Measurements from ENCODE around the gene ZNF362. TPM values are rescaled to one million over a fixed set of nuclear protein-coding genes. Genes with fewer than 3 reads are reported as not detected.
A peak's percentile ranks its signal among the peaks of the same experiment; 100 is the strongest.

Gene ZNF362
- total and polyA plus RNA-seq, 2 of the 13 experiments (the other 11 are each of a cell fraction or from before 2014, with no cell fraction given): 8.3 to 14.2 TPM

- TF ChIP-seq KAT2B (IDR thresholded peaks at IDR 0.05; ENCODE audit: borderline replicate concordance, low read depth, low read length) (peak; percentile 5; the same call in 1 of the 2 replicates), ATF2 (CRISPR knock-in tag; IDR thresholded peaks at IDR 0.05) (peak; percentile 84), TGIF2 (CRISPR knock-in tag; IDR thresholded peaks at IDR 0.05) (peak; percentile 95), HIVEP1 (CRISPR knock-in tag; IDR thresholded peaks at IDR 0.05) (peak; percentile 97), PTBP1 (IDR thresholded peaks at IDR 0.05; ENCODE audit: low read depth, low read length, poor library complexity, severe bottlenecking) (no peak), ZNF367 (CRISPR knock-in tag; IDR thresholded peaks at IDR 0.05; ENCODE audit: borderline replicate concordance) (no peak), UBTF (CRISPR knock-in tag; IDR thresholded peaks at IDR 0.05) (peak; percentile 74), TEF (CRISPR knock-in tag; IDR thresholded peaks at IDR 0.05) (no peak), NFAT5 (CRISPR knock-in tag; IDR thresholded peaks at IDR 0.05) (no peak; the same call in 1 of the 2 replicates), ESRRA (CRISPR knock-in tag; IDR thresholded peaks at IDR 0.05; ENCODE audit: low read depth) (peak; percentile 62; the same call in 1 of the 2 replicates), GMEB1 (CRISPR knock-in tag; IDR thresholded peaks at IDR 0.05; ENCODE audit: borderline replicate concordance) (peak; percentile 64), MXI1 (IDR thresholded peaks at IDR 0.05; ENCODE audit: borderline replicate concordance, low read depth, low read length) (peak; percentile 94; the same call in 2 of the 3 replicates), HMG20A (CRISPR knock-in tag; IDR thresholded peaks at IDR 0.05; ENCODE audit: borderline replicate concordance) (peak; percentile 71; the same call in 1 of the 2 replicates), ZNF225 (CRISPR knock-in tag; IDR thresholded peaks at IDR 0.05) (no peak), ZBTB43 (CRISPR knock-in tag; conservative IDR thresholded peaks at IDR 0.05) (peak; percentile 83; the same call in 1 of the 2 replicates), POLR2AphosphoS5 (IDR thresholded peaks at IDR 0.05; ENCODE audit: low read depth, low read length) (no peak)
Observed at GRCh38 chr1:33342041-33342723, 85.9 kb downstream of the ZNF362 start (continued).

Data from HepG2 (cell line).